SK-N-SH (cell line): ENCODE measurements around the gene NR1H2. TPM values are rescaled to one million over a fixed set of nuclear protein-coding genes. Genes with fewer than 3 reads are reported as not detected.
A peak's percentile ranks its signal among the peaks of the same experiment; 100 is the strongest.

Experiments used
- CTCF ChIA-PET: fragments of 300-600, 350-600 bp; formaldehyde crosslinking; extraction: SDS; loops from one replicate; lab custom pipeline; 2021; lab: Yijun Ruan, JAX
- POLR2A ChIA-PET: fragments of 350-600 bp; sonication (Branson Sonifier 250); formaldehyde crosslinking; extraction: SDS; loops from one replicate; lab custom pipeline; 2020; ENCODE audit warnings: antibody characterized with exemption, inconsistent platforms; lab: Yijun Ruan, JAX
- DNase-seq: peaks from one replicate; pipeline ENCODE4 v3.0.0; 2012
- H2AFZ ChIP-seq: fragments of 200-600 bp; sonication (generic); 2 replicates; pipeline ENCODE4 v1.8.1; 2016; ENCODE audit warnings: antibody characterized with exemption, mild to moderate bottlenecking, low read depth
- H3F3A ChIP-seq: fragments of 200-600 bp; sonication (generic); replicated peaks from 2 replicates; pipeline ENCODE3; 2016; ENCODE audit warnings: antibody characterized with exemption, mild to moderate bottlenecking; ENCODE audit not compliant: insufficient read depth
- H3K27ac ChIP-seq, 2 experiments: fragments of 200-500 bp in 1 of 2; fragments of 200-600 bp in 1 of 2; sonication (Bioruptor generic) in 1 of 2; sonication (generic), shearing (Covaris generic) in 1 of 2; 2 replicates each; pipeline versions ENCODE4 v1.5.1 to v1.6.1; 2014 to 2016; ENCODE audit warnings: low read depth in 2 of 2, inconsistent platforms in 1 of 2, low read length in 1 of 2, mild to moderate bottlenecking in 1 of 2, mixed read lengths in 1 of 2
- H3K27me3 ChIP-seq: fragments of 200-600 bp; sonication (generic), shearing (Covaris generic); 2 replicates; pipeline ENCODE4 v1.6.1; 2016; ENCODE audit warnings: mixed run types; ENCODE audit not compliant: insufficient read depth
- H3K36me3 ChIP-seq, 2 experiments: fragments of 200-500 bp in 1 of 2; fragments of 200-600 bp in 1 of 2; sonication (Bioruptor generic) in 1 of 2; sonication (generic) in 1 of 2; replicated peaks in 1 of 2; 2 replicates each; pipeline versions ENCODE3 to v1.5.1; 2014 to 2016; ENCODE audit warnings: low read length in 1 of 2, mild to moderate bottlenecking in 1 of 2; ENCODE audit not compliant: insufficient read depth in 2 of 2, control insufficient read depth in 1 of 2
- H3K4me1 ChIP-seq, 2 experiments: fragments of 200-500 bp in 1 of 2; fragments of 200-600 bp in 1 of 2; sonication (Bioruptor generic) in 1 of 2; sonication (generic), shearing (Covaris generic) in 1 of 2; 2 replicates each; pipeline versions ENCODE4 v1.5.1 to v1.6.1; 2014 to 2016; ENCODE audit warnings: low read depth in 1 of 2, low read length in 1 of 2, mixed run types in 1 of 2; ENCODE audit not compliant: insufficient read depth in 2 of 2, control insufficient read depth in 1 of 2
- H3K4me2 ChIP-seq: fragments of 200-600 bp; sonication (generic), shearing (Covaris generic); 2 replicates; pipeline ENCODE4 v1.6.1; 2017; ENCODE audit warnings: mixed run types
- H3K4me3 ChIP-seq, 2 experiments: fragments of 200-500 bp in 1 of 2; fragments of 200-600 bp in 1 of 2; sonication (Bioruptor generic) in 1 of 2; sonication (generic), shearing (Covaris generic) in 1 of 2; 2 replicates each; pipeline versions ENCODE4 v1.5.1 to v1.8.1; 2014 to 2016; ENCODE audit warnings: low read depth in 2 of 2, inconsistent platforms in 1 of 2, low read length in 1 of 2, mild to moderate bottlenecking in 1 of 2, mixed read lengths in 1 of 2, moderate library complexity in 1 of 2
- H3K79me2 ChIP-seq: fragments of 200-600 bp; sonication (generic); 2 replicates; pipeline ENCODE4 v1.8.1; 2017; ENCODE audit warnings: mild to moderate bottlenecking; ENCODE audit not compliant: insufficient read depth
- H3K9ac ChIP-seq: fragments of 200-600 bp; sonication (generic); 2 replicates; pipeline ENCODE4 v1.6.1; 2017; ENCODE audit warnings: mixed run types
- H3K9me2 ChIP-seq: fragments of 200-600 bp; sonication (generic); 2 replicates; pipeline ENCODE4 v1.6.1; 2017; ENCODE audit warnings: mixed run types
- H3K9me3 ChIP-seq: fragments of 200-600 bp; sonication (generic); 2 replicates; pipeline ENCODE4 v1.6.1; 2017; ENCODE audit warnings: mixed run types, mild to moderate bottlenecking, moderate library complexity
- H4K20me1 ChIP-seq: fragments of 200-600 bp; sonication (generic); 2 replicates; pipeline ENCODE4 v1.6.1; 2017; ENCODE audit warnings: mild to moderate bottlenecking, mixed run types; ENCODE audit not compliant: insufficient read depth
- ELF1 ChIP-seq: IDR thresholded peaks from 2 replicates; pipeline ENCODE4 v1.4.0; 2012
- EP300 ChIP-seq, 2 experiments: IDR thresholded peaks; 2 replicates each; pipeline versions ENCODE4 v1.4.0 to v1.6.1; 2012; ENCODE audit warnings: borderline replicate concordance in 1 of 2, low read depth in 1 of 2, low read length in 1 of 2
- FOSL2 ChIP-seq: IDR thresholded peaks from 2 replicates; pipeline ENCODE4 v1.4.0; 2012; ENCODE audit warnings: low read depth, mild to moderate bottlenecking, moderate library complexity, borderline replicate concordance
- FOXM1 ChIP-seq: IDR thresholded peaks from 2 replicates; pipeline ENCODE4 v1.4.0; 2012; ENCODE audit warnings: low read depth, mild to moderate bottlenecking
- GABPA ChIP-seq: IDR thresholded peaks from 2 replicates; pipeline ENCODE4 v1.4.0; 2012; ENCODE audit warnings: low read depth, mild to moderate bottlenecking
- IRF3 ChIP-seq: fragments of 150-350 bp; IDR thresholded peaks from 2 replicates; pipeline ENCODE4 v1.6.1; 2016; ENCODE audit warnings: mild to moderate bottlenecking, low read depth, low read length
- JUND ChIP-seq: IDR thresholded peaks from 2 replicates; pipeline ENCODE4 v1.4.0; 2012
- MAX ChIP-seq: IDR thresholded peaks from 2 replicates; pipeline ENCODE4 v1.4.0; 2012; ENCODE audit warnings: low read depth
- MEF2A ChIP-seq: IDR thresholded peaks from 2 replicates; pipeline ENCODE4 v1.4.0; 2012; ENCODE audit warnings: low read depth, borderline replicate concordance
- NRF1 ChIP-seq: IDR thresholded peaks from 2 replicates; pipeline ENCODE4 v1.6.1; 2012; ENCODE audit warnings: low read depth, mild to moderate bottlenecking, low read length
- PBX3 ChIP-seq: IDR thresholded peaks from 2 replicates; pipeline ENCODE4; 2012
- POLR2AphosphoS5 ChIP-seq: IDR thresholded peaks from 2 replicates; pipeline ENCODE4 v1.6.1; 2012; ENCODE audit warnings: low read depth, low read length
- RXRA ChIP-seq: IDR thresholded peaks from 2 replicates; pipeline ENCODE4 v1.4.0; 2012; ENCODE audit warnings: low read depth, mild to moderate bottlenecking, borderline replicate concordance
- SIN3A ChIP-seq: IDR thresholded peaks from 2 replicates; pipeline ENCODE4 v1.6.1; 2012; ENCODE audit warnings: low read depth, mild to moderate bottlenecking, low read length, moderate library complexity, borderline replicate concordance
- TAF1 ChIP-seq: IDR thresholded peaks from 2 replicates; pipeline ENCODE4 v1.6.1; 2012; ENCODE audit warnings: low read depth, mild to moderate bottlenecking, low read length, moderate library complexity, borderline replicate concordance
- USF2 ChIP-seq: fragments of 150-350 bp; IDR thresholded peaks from 2 replicates; pipeline ENCODE4 v1.6.1; 2017; ENCODE audit warnings: antibody characterized with exemption, low read length, low read depth, borderline replicate concordance
- YY1 ChIP-seq: IDR thresholded peaks from 2 replicates; pipeline ENCODE4 v1.4.0; 2012; ENCODE audit warnings: low read depth, mild to moderate bottlenecking
- ZBTB33 ChIP-seq: IDR thresholded peaks from 2 replicates; pipeline ENCODE4 v1.4.0; 2012; ENCODE audit warnings: low read depth, borderline replicate concordance
- WGBS: methylation state at CpG from one replicate; pipeline ENCODE4 v1.1.6; 2017; ENCODE audit warnings: low lambda C conversion rate; 5-methylcytosine and 5-hydroxymethylcytosine counted together
- polyA plus RNA-seq, 3 experiments: library from polyadenylated mRNA; depleted of rRNA; stranded (reverse); fragments of >200 nt; gene quantifications; 2 replicates each; pipeline ENCODE4 v1.2.3, GENCODE V29; 2012

The NR1H2 gene
- polyA plus RNA-seq, 1 of the 3 experiments (the other 2 are of a cell fraction), result 108 TPM

- H3K27ac ChIP-seq, result peak overlapping the region; percentile 76 to 89; a peak in 3 of 4 replicates
- ChIA-PET POLR2A (interaction anchor here (1.1 to 2.6 kb wide), 2 partner anchors 14 to 78 kb away, joined by 3 to 9 read pairs; no protein-coding TSS in a partner anchor), CTCF (interaction anchor here (0.6 to 1.8 kb wide), 8 partner anchors 11 to 174 kb away, joined by 3 to 9 read pairs (median 4); no protein-coding TSS in a partner anchor)
- 0 out of 2 replicates have a peak overlapping the region, but pooled peaks have one; percentile 32 for H3K9ac ChIP-seq
- no peak for DNase-seq
- 86% methylated on average over 21 of the region's 21 CpGs for WGBS
- peaks cover 17% of the 10 kb centered on the region for H3F3A ChIP-seq
- peaks cover 0 to 13% of the 10 kb centered on the region in 2 experiments; a peak in 1 of 4 replicates for H3K4me1 ChIP-seq
- H3K27me3 ChIP-seq, result no peaks in the 10 kb centered on the region
- no peak overlapping the region for H2AFZ ChIP-seq
- H3K9me3 ChIP-seq, result no peaks in the 10 kb centered on the region
- H3K79me2 ChIP-seq, result peaks cover 35% of the 10 kb centered on the region
- H3K9me2 ChIP-seq, result no peaks in the 10 kb centered on the region
- H3K4me2 ChIP-seq, result peak overlapping the region; percentile 87
- H4K20me1 ChIP-seq, result peaks cover 4% of the 10 kb centered on the region; the same call in 1 of the 2 replicates
- H3K4me3 ChIP-seq, result peak overlapping the region; percentile 56 to 88
- TF ChIP-seq TAF1, result 0 out of 2 replicates have a peak, but pooled peaks have one; percentile 8
- TF ChIP-seq NRF1, result no peak
- TF ChIP-seq, all 33 proteins: peak for 1
- H3K36me3 ChIP-seq, result peaks cover 11 to 57% of the 10 kb centered on the region in 2 experiments
Measured at GRCh38 chr19:50383001-50383851, 7.0 kb downstream of the NR1H2 start.

- Histone ChIP-seq H3F3A (peaks cover 17% of the 10 kb centered on the region), H3K9me2 (no peaks in the 10 kb centered on the region), H3K27me3 (no peaks in the 10 kb centered on the region), H3K9me3 (no peaks in the 10 kb centered on the region), H3K36me3 (peaks cover 7 to 48% of the 10 kb centered on the region in 2 experiments), H4K20me1 (peaks cover 4% of the 10 kb centered on the region; the same call in 1 of the 2 replicates), H3K79me2 (peaks cover 43% of the 10 kb centered on the region), H3K9ac (peak within 1 kb of the TSS; percentile 74), H3K4me1 (peaks cover 0 to 13% of the 10 kb centered on the region in 2 experiments; a peak in 1 of 4 replicates), H3K4me2 (peak within 1 kb of the TSS; percentile 87), H3K27ac (peak within 1 kb of the TSS; percentile 76 to 89), H2AFZ (peak within 1 kb of the TSS; percentile 74; the same call in 1 of the 2 replicates), H3K4me3 (peak within 1 kb of the TSS; percentile 56 to 88)
- peak; percentile 99 for DNase-seq
- ChIA-PET POLR2A (interaction anchor here (0.7 to 2.6 kb wide), 5 partner anchors 8 to 127 kb away, joined by 3 to 9 read pairs (median 3); partner anchors contain the start of genes JOSD2 and NR1H2), CTCF (interaction anchor here (0.6 to 1.8 kb wide), 11 partner anchors 8 to 173 kb away, joined by 3 to 9 read pairs (median 4); partner anchors contain the start of gene NR1H2)
- WGBS, result 2% methylated on average over 59 of the region's 78 CpGs
- TF ChIP-seq MAX (peak; percentile 88), ELF1 (peak; percentile 37), POLR2AphosphoS5 (peak; percentile 71), EP300 (IDR thresholded peaks at IDR 0.05; ENCODE audit: borderline replicate concordance in 1 of 2, low read depth in 1 of 2, low read length in 1 of 2) (no peak), FOSL2 (no peak), SIN3A (peak; percentile 51; the same call in 1 of the 2 replicates), YY1 (no peak), FOXM1 (no peak), ZBTB33 (peak; percentile 28; the same call in 1 of the 2 replicates), JUND (0 out of 2 replicates have a peak, but pooled peaks have one; percentile 33), GABPA (no peak), MEF2A (no peak), IRF3 (no peak), PBX3 (peak; percentile 77), USF2 (no peak; the same call in 1 of the 2 replicates), RXRA (no peak)
Measured at GRCh38 chr19:50383852-50384684, 7.8 kb downstream of the NR1H2 start, which contains the start of gene POLD1. Gene POLD1, plus strand, starts transcription at chr19:50384347. Its CDS starts 14,505 bp downstream, at chr19:50398852.
